Hindlimb muscle (tissue), 1 donor: ENCODE results near the gene MCC. TPM values are rescaled to one million over a fixed set of nuclear protein-coding genes. Genes with fewer than 3 reads are reported as not detected.

Source experiments
- DNase-seq: peaks from one replicate; pipeline ENCODE4 v3.0.0-alpha.2; 2013
- polyA plus RNA-seq: library from polyadenylated mRNA; unstranded; fragments of 120-200 nt; gene quantifications from one replicate; pipeline ENCODE4 v1.2.1, GENCODE V29; 2013; ENCODE audit not compliant: insufficient read length

The MCC gene
- polyA plus RNA-seq, 1 donor, result 17.8 TPM

GRCh38 chr5:113218906-113219517 lies 269.2 kb downstream of the MCC start:
- DNase-seq, result no peak

- DNase-seq, result no peak
Measured at GRCh38 chr5:113218200-113218599, 270.1 kb downstream of the MCC start.

DNA sequence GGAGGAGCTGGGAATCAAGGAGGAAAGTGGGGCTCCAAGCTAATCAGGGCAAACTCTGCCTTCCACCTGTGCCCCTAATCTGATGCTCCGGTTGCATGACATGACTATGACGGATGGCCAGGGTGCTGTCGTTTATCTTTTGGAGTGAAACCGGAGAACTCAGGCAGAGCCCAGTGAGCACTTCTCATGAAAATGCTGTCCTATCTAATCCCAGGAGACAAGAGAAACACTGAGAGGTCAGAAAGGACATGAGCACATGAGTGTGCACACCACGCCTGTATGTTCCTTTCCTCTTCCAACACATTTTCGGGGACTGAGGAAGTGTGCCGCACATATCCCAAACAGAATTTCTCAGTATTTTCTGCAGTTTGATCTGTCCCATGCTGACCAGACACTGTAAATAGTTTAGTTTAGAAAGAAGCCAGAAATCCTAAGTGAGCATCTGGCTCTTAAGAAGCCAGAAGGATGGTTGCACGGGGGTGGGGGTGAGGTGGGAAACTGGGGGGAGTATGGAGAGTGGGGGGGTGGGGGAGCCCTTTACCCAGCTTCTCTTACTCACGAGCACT lies 270.6 kb downstream of the MCC start:
- DNase-seq, result no peak

DNA sequence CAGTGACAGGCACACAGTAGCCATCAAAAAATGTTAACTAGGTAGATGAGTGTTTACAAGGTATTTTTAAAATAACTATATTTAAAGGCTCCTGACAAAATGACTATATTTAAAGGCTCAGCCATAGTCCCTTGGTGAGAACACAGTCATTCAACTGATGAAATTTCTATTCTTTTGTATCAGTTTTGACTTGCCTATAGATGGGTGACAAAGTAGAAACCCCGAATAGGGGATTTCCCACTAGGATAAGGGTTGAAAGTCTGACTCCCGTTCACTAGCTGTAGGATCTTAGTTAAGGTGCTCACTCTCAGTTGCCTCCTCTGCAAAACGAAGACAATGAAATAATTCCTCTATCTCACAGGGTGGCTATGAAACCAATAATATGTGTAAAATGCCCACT lies 271.7 kb downstream of the MCC start:
- DNase-seq, result no peak

DNA sequence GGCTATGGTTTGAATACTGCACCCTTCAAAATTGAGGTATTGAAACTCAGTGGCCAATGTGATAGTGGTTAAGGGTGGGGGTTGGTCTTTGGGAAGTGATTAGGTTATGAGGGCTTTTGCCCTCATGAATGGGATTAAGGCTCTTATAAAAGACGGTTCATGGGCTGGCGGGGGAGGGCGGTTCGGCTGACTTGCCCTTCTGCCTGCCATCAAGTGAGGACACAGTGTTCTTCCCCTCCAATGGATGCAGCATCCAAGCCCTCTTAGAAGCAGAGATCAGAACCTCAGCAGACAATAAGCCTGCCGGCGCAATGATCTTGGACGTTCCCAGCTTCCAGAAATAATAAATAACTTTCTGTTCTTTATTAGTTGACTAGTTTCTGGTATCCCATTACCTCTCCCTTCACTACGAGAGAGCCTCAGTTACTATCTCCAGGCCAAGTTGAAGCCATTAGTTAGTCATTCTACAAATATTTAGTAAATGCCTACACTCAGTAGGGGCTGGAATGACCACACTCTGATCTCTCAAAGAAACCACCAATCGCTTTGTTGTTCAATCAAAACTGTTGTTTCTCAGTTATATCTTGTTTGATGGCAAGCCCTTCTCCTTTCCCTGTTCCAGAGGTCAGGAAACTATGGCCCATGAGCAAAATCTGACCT lies 272.7 kb downstream of the MCC start:
- no peak for DNase-seq

DNA sequence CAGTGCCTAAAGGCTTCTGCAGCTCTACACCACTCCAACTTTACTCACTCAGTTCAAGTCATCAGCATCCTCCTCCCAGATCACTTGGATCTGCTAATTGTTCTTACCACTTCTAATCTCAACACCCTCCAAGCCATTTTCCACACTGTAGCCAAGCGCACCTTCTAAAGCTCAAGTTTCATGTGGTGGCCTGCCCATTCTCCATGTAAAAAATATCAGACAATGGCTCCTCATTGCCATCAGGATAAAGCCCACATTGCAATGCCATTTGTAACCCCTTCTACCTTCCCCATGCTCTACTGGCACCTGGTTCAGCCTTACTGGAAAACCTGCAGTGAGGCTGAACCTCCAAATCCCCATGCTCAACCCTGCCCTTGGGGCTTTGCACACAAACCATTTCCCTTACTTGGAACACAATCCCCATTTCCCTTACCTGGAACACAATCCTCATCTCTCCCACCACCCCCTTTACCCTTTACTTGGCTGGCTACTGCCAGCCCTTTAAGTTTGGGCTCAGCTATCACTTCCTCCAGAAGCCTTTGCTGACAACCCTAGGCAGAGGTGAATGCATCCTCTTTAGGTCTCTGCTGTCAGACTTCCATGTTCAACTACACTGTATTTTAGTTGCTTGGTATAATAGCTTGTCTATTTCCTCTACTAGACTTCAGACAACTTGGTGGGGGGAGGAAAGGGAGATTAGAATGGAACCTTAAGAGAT lies 273.5 kb downstream of the MCC start:
- DNase-seq, result no peak

DNA sequence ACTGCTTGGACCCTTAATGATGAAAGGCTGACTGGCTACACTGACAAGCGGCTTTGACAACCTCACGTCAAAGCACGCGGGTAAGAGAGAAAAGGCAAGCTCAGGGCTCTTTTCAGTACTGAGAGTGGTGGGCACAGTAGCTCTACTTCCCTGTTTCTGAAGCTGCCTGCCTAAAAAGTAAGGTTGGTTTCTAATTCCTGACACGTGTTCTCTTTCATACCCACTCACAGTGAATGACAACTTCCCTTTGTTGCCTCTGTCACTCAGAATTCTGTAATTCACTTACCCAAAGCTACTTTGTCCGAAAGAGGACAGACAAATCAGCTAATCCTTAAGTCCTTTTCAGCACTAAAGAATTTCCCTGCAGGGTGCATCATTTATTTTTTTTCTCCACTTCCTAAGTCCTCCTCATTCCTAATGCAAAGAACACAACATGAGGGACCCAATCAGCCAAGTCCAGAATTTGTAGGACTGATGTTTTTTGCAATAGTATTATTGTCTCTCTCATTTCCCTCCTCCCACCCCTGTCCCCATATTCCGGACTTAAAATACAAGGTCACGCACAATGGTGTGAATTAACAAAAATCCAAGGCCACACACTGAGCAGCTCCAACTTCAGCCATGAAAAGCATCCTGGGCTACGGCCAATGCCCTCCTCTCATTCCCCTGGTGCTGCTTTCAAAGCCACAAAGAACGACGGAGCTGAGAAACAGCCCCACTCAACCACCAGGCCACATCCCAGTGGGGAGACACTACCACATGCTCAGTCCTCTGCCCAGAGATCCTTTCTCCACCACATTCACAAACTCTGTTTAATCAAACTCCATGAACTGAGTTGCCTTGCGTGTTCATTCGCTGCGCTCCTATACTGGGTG lies 274.5 kb downstream of the MCC start:
- DNase-seq, result no peak

DNA sequence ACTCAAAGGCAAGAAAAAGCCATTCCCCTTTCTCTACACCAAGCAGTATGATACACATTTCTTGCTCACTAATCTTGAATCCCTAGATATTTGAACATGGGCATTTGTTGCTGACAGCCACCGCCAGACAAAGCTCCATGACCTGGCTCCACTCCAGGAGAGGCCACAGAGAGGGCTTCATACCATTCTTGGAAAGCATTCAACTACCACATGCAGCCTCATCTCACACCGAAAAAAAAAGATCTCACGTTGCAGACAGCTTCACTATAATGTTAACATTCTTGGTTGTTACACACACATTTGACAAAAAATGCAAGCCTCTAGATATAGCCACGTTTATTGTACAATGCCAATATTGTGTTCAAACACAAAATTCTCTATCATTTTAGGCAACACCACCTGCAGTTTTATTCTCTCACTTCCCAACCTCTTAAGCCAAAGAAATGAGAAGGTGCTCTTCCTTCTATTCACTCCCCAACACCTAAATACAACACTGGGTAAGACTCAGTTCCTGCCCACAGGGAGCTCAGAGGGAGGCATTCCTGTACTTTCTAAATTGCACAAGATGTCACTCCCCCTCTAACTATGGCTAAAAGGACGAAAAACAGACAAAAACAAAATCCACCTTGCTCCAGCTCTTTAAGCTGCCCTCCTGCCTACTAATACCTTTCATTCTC lies 275.9 kb downstream of the MCC start:
- DNase-seq, result no peak

DNA sequence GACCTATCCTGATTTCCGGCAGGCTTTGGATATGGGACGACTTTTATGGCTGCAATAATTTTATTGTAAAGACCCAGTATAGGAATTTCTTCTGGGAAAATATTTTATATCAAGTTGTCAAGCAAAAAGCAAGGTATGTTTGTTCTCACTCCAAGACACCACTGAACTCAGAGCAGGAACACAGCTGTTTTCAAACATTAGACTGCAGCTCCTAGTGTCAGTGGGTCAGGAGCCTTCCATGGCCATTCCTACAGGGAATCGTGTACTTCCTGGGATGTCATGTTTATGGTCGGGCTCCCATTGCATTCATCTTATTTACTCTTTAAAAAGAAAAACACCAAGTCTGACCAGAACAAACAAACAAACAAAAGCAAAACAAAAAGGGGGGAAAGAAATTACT lies 278.8 kb downstream of the MCC start:
- no peak for DNase-seq

DNA sequence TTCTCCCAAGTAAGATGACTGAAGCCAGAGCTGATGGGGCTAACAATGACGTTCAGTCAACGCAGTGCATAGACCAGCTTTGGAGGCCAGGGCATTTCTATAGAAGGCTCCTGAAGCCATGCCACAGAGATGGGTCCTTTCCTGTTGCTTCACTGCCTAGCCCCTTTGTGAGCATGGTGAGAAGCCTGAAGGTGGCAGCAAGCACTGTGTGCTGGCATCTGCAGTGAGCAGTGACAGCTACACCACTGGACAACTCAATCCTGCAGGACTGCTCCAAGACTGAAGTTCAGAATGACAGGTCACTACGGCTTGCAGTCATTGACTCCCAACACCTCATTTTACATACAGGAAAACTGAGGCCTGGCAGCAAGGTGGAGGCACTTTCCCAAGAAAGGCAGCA lies 282.4 kb downstream of the MCC start:
- no peak for DNase-seq

GRCh38 chr5:113205323-113205722 lies 282.9 kb downstream of the MCC start:
- DNase-seq, result no peak

- no peak for DNase-seq
Measured at GRCh38 chr5:113204525-113205161, 283.6 kb downstream of the MCC start.

DNA sequence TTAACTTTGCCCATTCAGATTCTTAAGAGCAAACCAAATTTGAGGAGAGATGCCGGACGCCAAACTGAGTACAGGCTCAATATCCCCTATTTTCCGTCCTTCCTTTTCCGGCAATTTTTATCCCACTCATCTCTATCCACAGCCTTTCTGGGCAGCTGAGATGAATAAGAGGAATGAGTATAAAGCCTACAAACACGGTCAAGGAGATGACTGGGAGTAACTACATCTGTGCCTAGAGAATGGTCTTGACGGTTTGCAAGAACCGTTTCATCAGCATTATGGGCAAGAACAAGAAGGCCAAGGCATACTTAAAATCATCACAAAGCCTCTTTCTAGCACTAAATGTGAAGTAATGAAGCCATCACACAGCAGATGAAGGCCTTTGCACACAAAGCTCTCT lies 284.3 kb downstream of the MCC start:
- DNase-seq, result no peak

DNA sequence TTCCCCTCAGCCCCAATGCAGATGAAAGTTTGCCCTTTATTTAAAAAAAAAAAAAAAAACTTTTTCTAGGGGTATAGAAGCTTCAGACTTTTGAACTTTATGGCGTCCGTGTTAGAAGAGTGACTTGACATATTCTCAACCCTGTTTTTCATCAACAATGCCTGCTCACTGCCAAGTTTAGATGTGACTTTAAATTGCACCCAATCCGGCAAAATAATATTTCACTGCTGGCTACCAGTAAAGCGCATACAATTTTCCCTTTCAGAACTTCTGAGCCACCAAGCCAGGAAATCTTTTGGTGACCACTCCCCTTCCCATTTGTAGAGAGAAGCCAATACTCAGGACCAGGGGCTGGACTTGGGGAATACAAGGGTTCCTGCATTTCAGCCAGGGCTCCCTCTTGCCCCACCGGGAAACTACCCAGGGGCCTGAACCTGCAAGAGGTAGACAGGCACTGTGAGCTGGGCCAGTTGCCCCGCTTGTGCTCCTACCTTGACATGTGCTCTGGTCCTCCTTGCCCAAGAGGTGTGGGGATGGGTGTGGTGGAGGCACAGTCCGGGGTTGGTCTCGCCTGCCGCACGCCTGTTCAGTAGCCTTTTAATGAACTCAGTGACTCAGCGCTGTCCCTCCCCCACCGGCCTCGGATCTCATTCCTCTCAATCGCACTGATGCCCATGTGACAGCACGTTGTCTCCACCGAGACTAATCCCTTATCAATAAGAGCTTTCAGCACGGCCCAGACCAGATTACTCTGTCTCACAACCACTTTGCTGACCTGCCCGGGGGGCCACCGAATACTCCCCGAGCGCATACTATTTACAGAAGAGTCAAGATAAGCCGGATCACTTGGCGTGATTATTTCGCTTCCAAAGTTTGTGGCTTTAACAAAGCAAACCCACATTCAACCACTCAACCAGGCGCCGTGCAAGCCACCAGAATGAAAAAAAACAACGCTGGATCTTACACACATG lies 285.2 kb downstream of the MCC start:
- DNase-seq, result no peak

DNA sequence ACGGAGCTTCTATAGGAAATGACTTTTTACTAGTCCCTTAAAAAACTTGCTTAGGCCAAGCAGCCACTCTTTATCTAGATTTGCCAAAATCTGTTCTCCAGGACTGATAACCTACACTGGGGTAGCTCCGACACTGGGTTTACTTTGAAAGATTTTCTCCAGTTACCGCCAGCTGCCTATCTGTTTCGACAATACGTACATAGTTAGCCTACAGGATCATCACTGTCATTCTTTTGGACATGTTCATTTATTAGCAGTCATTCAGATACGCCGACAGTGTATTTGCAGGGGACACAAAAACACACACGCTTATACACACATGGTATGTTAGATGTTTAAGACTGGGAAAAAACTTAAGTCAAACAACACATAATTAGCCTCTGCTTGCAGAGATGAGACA lies 286.0 kb downstream of the MCC start:
- no peak for DNase-seq

DNA sequence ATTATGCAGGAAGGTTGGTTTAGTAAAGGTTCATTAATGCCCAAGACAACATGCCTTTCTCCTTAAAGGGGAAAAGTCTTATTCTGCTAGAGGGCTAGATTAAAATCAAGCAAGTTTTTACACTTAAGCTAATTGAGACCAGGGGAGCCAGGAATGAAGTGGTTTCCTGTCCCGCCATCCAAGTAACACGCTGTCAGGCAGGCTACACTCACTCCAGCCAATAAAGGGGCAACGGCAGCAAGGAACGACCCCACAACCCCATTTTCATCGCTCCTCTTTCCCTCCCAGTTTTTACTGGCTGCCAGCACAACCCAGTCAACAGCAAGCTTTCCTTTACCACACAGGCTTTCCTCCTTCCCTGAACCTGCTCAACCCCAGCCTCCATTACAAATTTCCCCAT lies 286.5 kb downstream of the MCC start:
- no peak for DNase-seq

DNA sequence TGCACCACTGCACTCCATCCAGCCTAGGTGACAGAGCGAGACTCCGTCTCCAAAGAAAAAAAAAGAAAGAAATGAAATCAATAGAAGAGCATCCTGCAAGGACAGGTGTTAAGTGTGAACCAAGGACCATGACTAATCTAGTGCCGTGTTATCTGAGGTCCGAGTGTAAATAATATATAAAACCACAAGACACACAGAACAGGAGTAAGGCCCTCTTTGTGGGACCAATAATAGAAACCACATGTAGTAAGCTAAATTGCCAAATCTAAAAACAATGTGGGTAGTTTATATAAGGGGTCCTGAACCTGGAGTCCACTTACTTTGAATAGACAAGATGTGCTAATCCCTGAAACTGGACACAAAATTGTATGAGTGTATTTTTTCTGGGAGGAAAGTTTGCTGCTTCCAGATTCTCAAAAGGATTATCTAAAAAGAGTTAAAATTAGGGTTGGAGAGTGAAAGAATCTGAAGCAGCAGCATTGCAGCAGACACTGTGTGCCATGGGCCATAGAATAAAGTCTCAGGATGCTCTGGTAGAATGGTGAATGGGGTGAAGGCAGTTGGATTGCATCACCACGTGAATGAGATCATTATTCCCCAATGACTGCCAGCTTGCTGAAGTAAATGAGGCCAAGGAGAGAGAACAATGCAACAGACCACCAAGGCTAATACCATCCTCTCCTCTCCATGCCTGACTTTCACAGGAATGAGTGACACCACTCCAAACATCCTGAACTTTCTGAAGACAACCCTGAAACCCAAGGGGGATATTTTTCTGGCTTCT lies 288.9 kb downstream of the MCC start:
- no peak for DNase-seq

- DNase-seq, result no peak
Measured at GRCh38 chr5:113197456-113198200, 290.6 kb downstream of the MCC start.

DNA sequence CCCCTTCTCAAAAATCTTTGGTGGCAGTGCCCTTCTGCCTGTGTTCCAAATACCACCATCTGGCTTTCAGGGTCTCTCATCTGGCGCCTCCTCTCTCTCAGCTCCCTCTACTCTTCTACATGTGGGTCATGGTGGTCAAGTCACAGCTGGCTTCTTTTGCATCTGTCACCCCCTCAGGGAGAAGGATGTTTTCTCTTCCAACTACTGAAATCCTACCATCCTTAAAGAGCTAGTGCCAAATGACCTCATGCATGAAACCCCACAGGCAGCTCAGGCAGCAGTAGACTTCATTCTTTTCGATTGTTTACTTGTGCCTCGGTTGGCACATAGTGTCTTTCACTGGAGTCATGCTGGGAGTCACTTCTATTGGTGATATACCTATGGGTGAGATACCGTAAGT lies 292.5 kb downstream of the MCC start:
- DNase-seq, result no peak
